ENCODE data around the gene TLL1. TPM values are rescaled to one million over a fixed set of nuclear protein-coding genes. Genes with fewer than 3 reads are reported as not detected.

The TLL1 gene
- total RNA-seq, 1 experiment from 2014 or later = 0.37 TPM

- intact Hi-C loops (cut with micrococcal nuclease) = no loop called here
- ATAC-seq = no peak
- no TSS peak for BruUV-seq (replicated peaks)
These were observed 146.6 kb downstream of the TLL1 start for GRCh38 chr4:166019441-166020220.

More at GRCh38 chr4:166019441-166020220, 146.6 kb downstream of the TLL1 start:
- no peak for TF ChIP-seq JUND (IDR thresholded peaks at IDR 0.05)
- TF ChIP-seq, protein P1, sequence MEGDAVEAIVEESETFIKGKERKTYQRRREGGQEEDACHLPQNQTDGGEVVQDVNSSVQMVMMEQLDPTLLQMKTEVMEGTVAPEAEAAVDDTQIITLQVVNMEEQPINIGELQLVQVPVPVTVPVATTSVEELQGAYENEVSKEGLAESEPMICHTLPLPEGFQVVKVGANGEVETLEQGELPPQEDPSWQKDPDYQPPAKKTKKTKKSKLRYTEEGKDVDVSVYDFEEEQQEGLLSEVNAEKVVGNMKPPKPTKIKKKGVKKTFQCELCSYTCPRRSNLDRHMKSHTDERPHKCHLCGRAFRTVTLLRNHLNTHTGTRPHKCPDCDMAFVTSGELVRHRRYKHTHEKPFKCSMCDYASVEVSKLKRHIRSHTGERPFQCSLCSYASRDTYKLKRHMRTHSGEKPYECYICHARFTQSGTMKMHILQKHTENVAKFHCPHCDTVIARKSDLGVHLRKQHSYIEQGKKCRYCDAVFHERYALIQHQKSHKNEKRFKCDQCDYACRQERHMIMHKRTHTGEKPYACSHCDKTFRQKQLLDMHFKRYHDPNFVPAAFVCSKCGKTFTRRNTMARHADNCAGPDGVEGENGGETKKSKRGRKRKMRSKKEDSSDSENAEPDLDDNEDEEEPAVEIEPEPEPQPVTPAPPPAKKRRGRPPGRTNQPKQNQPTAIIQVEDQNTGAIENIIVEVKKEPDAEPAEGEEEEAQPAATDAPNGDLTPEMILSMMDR (IDR thresholded peaks at IDR 0.05 in 2 of 3, conservative IDR thresholded peaks at IDR 0.05 in 1 of 3; ENCODE audit: borderline replicate concordance in 1 of 3, insufficient read depth in 1 of 3, low read depth in 2 of 3, low read length in 2 of 3) = no peak
- TF ChIP-seq CBX3 (IDR thresholded peaks at IDR 0.05; ENCODE audit: low read depth) = no peak
- no peak for TF ChIP-seq ZFX (IDR thresholded peaks at IDR 0.05)
- no peak for TF ChIP-seq POLR2AphosphoS5 (IDR thresholded peaks at IDR 0.05; ENCODE audit: low read depth, low read length)
- no peak for TF ChIP-seq ELF1 (IDR thresholded peaks at IDR 0.05; ENCODE audit: borderline replicate concordance, low read depth)
- TF ChIP-seq ZNF274 (IDR thresholded peaks at IDR 0.05; ENCODE audit: low read depth, low read length) = no peak
- TF ChIP-seq CEBPB (IDR thresholded peaks at IDR 0.05; ENCODE audit: low read depth) = no peak
- TF ChIP-seq EZH2 (IDR thresholded peaks at IDR 0.05) = no peak
- TF ChIP-seq FOSL1 (IDR thresholded peaks at IDR 0.05; ENCODE audit: low read depth) = no peak
- TF ChIP-seq ZBTB33 (IDR thresholded peaks at IDR 0.05; ENCODE audit: extremely low read depth, insufficient replicate concordance, low read length) = no peak
- TF ChIP-seq RAD21 (IDR thresholded peaks at IDR 0.05; ENCODE audit: low read depth) = no peak
- no peak for TF ChIP-seq SP1 (IDR thresholded peaks at IDR 0.05; ENCODE audit: low read depth)
- TF ChIP-seq SRF (IDR thresholded peaks at IDR 0.05; ENCODE audit: low read depth) = no peak
- no peak for TF ChIP-seq EGR1 (IDR thresholded peaks at IDR 0.05; ENCODE audit: low read depth)
- TF ChIP-seq TCF7L2 (IDR thresholded peaks at IDR 0.05; ENCODE audit: borderline replicate concordance, extremely low read depth, insufficient read depth, insufficient read length) = no peak
- H3K9me2 ChIP-seq (ENCODE audit: insufficient read depth) = no peaks in the 10 kb centered on the region
- no peaks in the 10 kb centered on the region for H3K27me3 ChIP-seq (ENCODE audit: insufficient read depth, low read length)
- no peaks in the 10 kb centered on the region for H3K9me3 ChIP-seq (ENCODE audit: control insufficient read depth in 1 of 2, insufficient read depth in 1 of 2, low read depth in 1 of 2, low read length in 2 of 2)
- no peaks in the 10 kb centered on the region for H3K79me2 ChIP-seq (ENCODE audit: insufficient read depth, low read length)
- H4K20me1 ChIP-seq (ENCODE audit: insufficient read depth) = no peaks in the 10 kb centered on the region
- no peak overlapping the region for H3K4me3 ChIP-seq (replicated peaks in 1 of 2; ENCODE audit: low read depth in 1 of 2, low read length in 2 of 2)
- H3K27ac ChIP-seq (ENCODE audit: low read depth, low read length) = no peak overlapping the region
- no peaks in the 10 kb centered on the region for H3K4me1 ChIP-seq (ENCODE audit: control insufficient read depth in 1 of 2, insufficient read depth in 2 of 2, low read length in 2 of 2)
- no peak overlapping the region for H3K9ac ChIP-seq (ENCODE audit: low read length)
- no peak for DNase-seq (ENCODE audit: low read depth, low spot score)
- RAD21 ChIA-PET (ENCODE audit: low non-redundant PET in 1 of 2, low total read pairs in 2 of 2, uncharacterized antibody in 2 of 2, unreplicated experiment in 2 of 2) = no interaction called here
- H3K36me3 ChIP-seq (ENCODE audit: control insufficient read depth in 1 of 2, insufficient read depth in 2 of 2, low read length in 2 of 2) = no peaks in the 10 kb centered on the region
- POLR2A ChIA-PET = no interaction called here
- H2AFZ ChIP-seq (ENCODE audit: low read depth, low read length, poor library complexity, severe bottlenecking) = no peak overlapping the region
- CTCF ChIA-PET = no interaction called here
- no peak overlapping the region for H3K4me2 ChIP-seq (ENCODE audit: low read length)

All from HCT116 (cell line).